HepG2 (cell line): ENCODE measurements around the gene ANKRD29. TPM values are rescaled to one million over a fixed set of nuclear protein-coding genes. Genes with fewer than 3 reads are reported as not detected.
A peak's percentile ranks its signal among the peaks of the same experiment; 100 is the strongest.

Experiments used
- DMAP1 ChIP-seq: IDR thresholded peaks from 2 replicates; pipeline ENCODE4 v1.6.1; 2016
- DRAP1 ChIP-seq: IDR thresholded peaks from 2 replicates; pipeline ENCODE4 v1.6.1; 2016; ENCODE audit warnings: missing genetic modification reagents, missing compliant biosample characterization
- FLYWCH1 ChIP-seq: sonication (generic); formaldehyde crosslinking; IDR thresholded peaks from 2 replicates; pipeline ENCODE4 v1.8.1; 2023; ENCODE audit warnings: mild to moderate bottlenecking, missing genetic modification reagents
- GRHL1 ChIP-seq: sonication (generic); formaldehyde crosslinking; conservative IDR thresholded peaks from 2 replicates; pipeline ENCODE4 v1.8.0; 2022; ENCODE audit warnings: missing genetic modification reagents
- JUN ChIP-seq: sonication (generic); formaldehyde crosslinking; IDR thresholded peaks from 2 replicates; pipeline ENCODE4 v1.4.0; 2020; ENCODE audit warnings: mild to moderate bottlenecking, missing genetic modification reagents
- KLF6 ChIP-seq: IDR thresholded peaks from 2 replicates; pipeline ENCODE4 v1.8.0; 2016; ENCODE audit warnings: missing biosample characterization, missing genetic modification reagents
- RERE ChIP-seq: IDR thresholded peaks from 2 replicates; pipeline ENCODE4 v1.6.1; 2016; ENCODE audit warnings: low read depth, missing genetic modification reagents, missing compliant biosample characterization
- SIX1 ChIP-seq: sonication (generic); formaldehyde crosslinking; IDR thresholded peaks from 2 replicates; pipeline ENCODE4 v1.4.0; 2020; ENCODE audit warnings: missing genetic modification reagents, borderline replicate concordance
- U2AF2 ChIP-seq: fragments of 200-400 bp; formaldehyde crosslinking; IDR thresholded peaks from 2 replicates; pipeline ENCODE4 v1.6.1; 2017; ENCODE audit warnings: low read depth, mild to moderate bottlenecking, low read length
- ZBTB14 ChIP-seq: sonication (generic); formaldehyde crosslinking; IDR thresholded peaks from 2 replicates; pipeline ENCODE4 v1.4.0; 2020; ENCODE audit warnings: missing genetic modification reagents
- ZNF557 ChIP-seq: sonication (generic); formaldehyde crosslinking; IDR thresholded peaks from 2 replicates; pipeline ENCODE4 v1.4.0; 2020; ENCODE audit warnings: missing genetic modification reagents
- ZNF569 ChIP-seq: sonication (generic); formaldehyde crosslinking; IDR thresholded peaks from 2 replicates; pipeline ENCODE4 v1.5.0; 2020; ENCODE audit warnings: mild to moderate bottlenecking, missing genetic modification reagents, moderate library complexity, borderline replicate concordance
- ZNF574 ChIP-seq: sonication (generic); formaldehyde crosslinking; IDR thresholded peaks from 2 replicates; pipeline ENCODE4 v1.4.0; 2020; ENCODE audit warnings: missing genetic modification reagents
- ZSCAN31 ChIP-seq: sonication (generic); formaldehyde crosslinking; IDR thresholded peaks from 2 replicates; pipeline ENCODE4 v1.5.0; 2020; ENCODE audit warnings: low read depth, mild to moderate bottlenecking, missing genetic modification reagents
- polyA plus RNA-seq, 8 experiments: library from polyadenylated mRNA; depleted of rRNA in 3 of 8; stranded (reverse) in 7 of 8; unstranded in 1 of 8; fragments of >200 nt; fragmentation: Illumina TruSeq in 4 of 8; extraction: Trizol in 4 of 8; gene quantifications; 2 replicates each; pipeline versions ENCODE4 v1.2.1 to v1.2.3, GENCODE V29; 2011 to 2016; ENCODE audit warnings: low read depth in 4 of 8, missing spikeins in 1 of 8, mixed read lengths in 1 of 8; ENCODE audit not compliant: insufficient read depth in 1 of 8
- total RNA-seq, 5 experiments: library from RNA; depleted of rRNA; stranded (reverse); fragments of >200 nt; fragmentation: Illumina TruSeq; extraction: Trizol; gene quantifications; 2 replicates each; pipeline ENCODE4 v1.2.3, GENCODE V29; 2016; ENCODE audit warnings: low read depth in 1 of 5

ANKRD29 gene
- total and polyA plus RNA-seq, 2 of the 13 experiments (the other 11 are each of a cell fraction or from before 2014, with no cell fraction given) = not detected

DNA sequence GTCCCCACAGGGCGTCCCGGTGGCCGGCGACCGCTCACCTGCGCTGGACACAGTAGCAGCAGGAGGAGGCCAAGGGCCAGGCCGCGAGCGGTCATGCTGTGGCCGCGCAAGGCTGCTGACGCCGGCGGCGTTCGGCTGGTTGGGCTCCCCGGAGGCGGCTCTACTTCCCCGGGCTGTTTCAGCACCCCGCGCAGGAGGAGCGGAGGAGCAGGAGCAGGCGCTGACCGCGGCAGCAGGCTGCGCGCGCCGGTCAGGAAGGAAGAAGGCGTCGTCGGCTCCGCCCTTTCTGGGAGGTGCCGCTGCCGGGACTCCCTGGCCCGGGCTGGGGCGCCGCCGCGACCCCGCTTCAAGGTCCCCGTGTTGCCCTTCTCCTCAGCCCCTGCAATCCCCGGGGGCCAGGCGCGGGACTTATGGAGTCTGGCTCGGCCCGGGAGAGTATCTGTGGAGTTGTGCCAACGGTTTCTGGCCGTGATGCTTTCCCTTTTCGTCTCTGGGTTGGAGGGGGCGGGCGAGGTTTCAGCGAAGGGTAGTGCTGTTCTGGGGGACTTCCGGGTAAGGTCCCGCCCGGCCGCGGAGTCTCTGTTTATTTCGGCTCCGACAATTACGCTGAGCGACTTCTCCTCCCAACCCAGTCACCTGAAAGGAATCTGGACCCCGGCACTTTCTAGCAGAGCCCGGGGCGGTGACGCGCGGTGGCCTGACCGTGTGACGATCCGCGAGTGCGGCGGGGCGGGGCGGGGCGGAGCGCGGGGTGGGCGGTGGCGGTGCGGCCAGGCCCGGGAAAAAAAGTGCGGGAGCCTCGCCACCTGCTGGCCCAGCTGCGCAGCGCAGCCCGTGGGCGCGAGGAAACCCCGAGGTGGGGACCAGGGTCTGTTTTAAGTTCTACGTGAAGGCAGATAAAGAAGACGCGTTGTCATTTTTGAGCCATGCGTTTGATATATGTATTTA lies 76.2 kb downstream of the ANKRD29 start, which contains the start of gene NPC1 (continued):
- TF ChIP-seq ZNF574 (CRISPR knock-in tag) (0 out of 2 replicates have a peak, but pooled peaks have one; percentile 45), GRHL1 (no peak), ZBTB14 (CRISPR knock-in tag) (peak; percentile 3; the same call in 1 of the 2 replicates), KLF6 (CRISPR knock-in tag) (peak; percentile 63), JUN (peak; percentile 84; the same call in 1 of the 2 replicates), ZSCAN31 (CRISPR knock-in tag) (peak; percentile 91), DMAP1 (CRISPR knock-in tag) (peak; percentile 83; the same call in 1 of the 2 replicates), DRAP1 (CRISPR knock-in tag) (peak; percentile 19), ZNF557 (CRISPR knock-in tag) (no peak; the same call in 1 of the 2 replicates), RERE (CRISPR knock-in tag) (no peak), ZNF569 (CRISPR knock-in tag) (no peak), FLYWCH1 (CRISPR knock-in tag) (no peak), SIX1 (CRISPR knock-in tag) (no peak), U2AF2 (no peak)
